Dermis blood vessel endothelial cell (primary cell): ENCODE data around the gene PHKA2. TPM values are rescaled to one million over a fixed set of nuclear protein-coding genes. Genes with fewer than 3 reads are reported as not detected.

ENCODE experiments used
- DNase-seq: peaks from one replicate; pipeline ENCODE4 v3.0.0; 2010
- total RNA-seq: library from RNA; depleted of rRNA; stranded (reverse); fragments of >200 nt; gene quantifications from 2 replicates; pipeline ENCODE4 v1.2.3, GENCODE V29; 2014

The PHKA2 gene
- total RNA-seq, 1 donor from 2014 or later, result 10.0 TPM

GRCh38 chrX:18931972-18932371 is 51.9 kb downstream of the PHKA2 start:
- peak; percentile 50 for DNase-seq

- DNase-seq, result no peak
These were observed 54.1 kb downstream of the PHKA2 start for GRCh38 chrX:18929775-18930174.

GRCh38 chrX:18927558-18927957 is 56.4 kb downstream of the PHKA2 start:
- DNase-seq, result no peak

GRCh38 chrX:18924507-18925088 is 59.3 kb downstream of the PHKA2 start:
- no peak for DNase-seq

- no peak for DNase-seq
These were observed 63.3 kb downstream of the PHKA2 start for GRCh38 chrX:18920566-18920965.

- no peak for DNase-seq
These were observed 63.8 kb downstream of the PHKA2 start for GRCh38 chrX:18920079-18920478.

- DNase-seq, result no peak
These were observed 66.1 kb downstream of the PHKA2 start for GRCh38 chrX:18917831-18918230.

- DNase-seq, result no peak
These were observed 77.6 kb downstream of the PHKA2 start for GRCh38 chrX:18906286-18906685.

GRCh38 chrX:18900401-18900976 is 83.4 kb downstream of the PHKA2 start:
- DNase-seq, result no peak

- peak; percentile 20 for DNase-seq
These were observed 84.0 kb downstream of the PHKA2 start for GRCh38 chrX:18899796-18900380.

- no peak for DNase-seq
These were observed 85.4 kb downstream of the PHKA2 start for GRCh38 chrX:18898492-18898891.

GRCh38 chrX:18898091-18898490 is 85.8 kb downstream of the PHKA2 start:
- no peak for DNase-seq

GRCh38 chrX:18897611-18898010 is 86.3 kb downstream of the PHKA2 start:
- DNase-seq, result no peak

- no peak for DNase-seq
These were observed 87.0 kb downstream of the PHKA2 start for GRCh38 chrX:18896680-18897544.

- DNase-seq, result no peak
These were observed 88.5 kb downstream of the PHKA2 start for GRCh38 chrX:18895189-18895951.

GRCh38 chrX:18894156-18894555 is 89.8 kb downstream of the PHKA2 start:
- no peak for DNase-seq

- DNase-seq, result no peak
These were observed 90.4 kb downstream of the PHKA2 start for GRCh38 chrX:18893536-18893935.

- no peak for DNase-seq
These were observed 91.0 kb downstream of the PHKA2 start for GRCh38 chrX:18892899-18893298.

GRCh38 chrX:18891548-18891945 is 92.4 kb downstream of the PHKA2 start:
- no peak for DNase-seq

- no peak for DNase-seq
These were observed 93.0 kb downstream of the PHKA2 start for GRCh38 chrX:18890724-18891547.

GRCh38 chrX:18890049-18890381 is 93.9 kb downstream of the PHKA2 start:
- DNase-seq, result no peak
